K562 (cell line): ENCODE measurements around the gene SRRM5. TPM values are rescaled to one million over a fixed set of nuclear protein-coding genes. Genes with fewer than 3 reads are reported as not detected.

Experiments
- BRCA1 ChIP-seq, 2 experiments: fragments of 450-650 bp in 1 of 2; sonication (generic) in 1 of 2; formaldehyde crosslinking in 1 of 2; IDR thresholded peaks; 2 replicates each; pipeline versions ENCODE4 v1.5.0 to v1.6.1; 2017 to 2020; ENCODE audit warnings: mild to moderate bottlenecking in 1 of 2, missing genetic modification reagents in 1 of 2
- BRD9 ChIP-seq: fragments of 450-650 bp; IDR thresholded peaks from 2 replicates; pipeline ENCODE4 v1.6.1; 2018; ENCODE audit warnings: low read depth; ENCODE audit not compliant: partially characterized antibody
- CHD4 ChIP-seq: fragments of 200-600 bp; sonication (generic); IDR thresholded peaks from 3 replicates; pipeline ENCODE4 v1.6.1; 2012; ENCODE audit warnings: low read depth, mild to moderate bottlenecking, mixed read lengths, low read length, inconsistent platforms; ENCODE audit not compliant: insufficient read depth, insufficient replicate concordance, poor library complexity, severe bottlenecking
- ERF ChIP-seq: fragments of 450-650 bp; formaldehyde crosslinking; IDR thresholded peaks from 2 replicates; pipeline ENCODE4 v1.4.0; 2020; ENCODE audit warnings: mild to moderate bottlenecking, mixed read lengths
- ESRRB ChIP-seq: fragments of 250-450 bp; sonication (Bioruptor Pico); IDR thresholded peaks from 2 replicates; pipeline ENCODE4 v1.5.0; 2020; ENCODE audit warnings: mild to moderate bottlenecking, moderate library complexity, borderline replicate concordance
- FIP1L1 ChIP-seq: fragments of 200-400 bp; formaldehyde crosslinking; IDR thresholded peaks from 2 replicates; pipeline ENCODE4 v1.6.1; 2018; ENCODE audit warnings: mild to moderate bottlenecking, low read depth, low read length; ENCODE audit not compliant: poor library complexity, severe bottlenecking
- GATAD2B ChIP-seq: fragments of 450-650 bp; IDR thresholded peaks from 2 replicates; pipeline ENCODE4 v1.6.1; 2017; ENCODE audit warnings: mild to moderate bottlenecking, borderline replicate concordance
- HIVEP1 ChIP-seq: fragments of 250-450 bp; sonication (Bioruptor Pico); IDR thresholded peaks from 2 replicates; pipeline ENCODE4 v1.4.0; 2020; ENCODE audit warnings: mild to moderate bottlenecking
- ILF3 ChIP-seq: fragments of 450-650 bp; IDR thresholded peaks from 2 replicates; pipeline ENCODE4 v1.6.1; 2018; ENCODE audit warnings: antibody characterized with exemption, mild to moderate bottlenecking, moderate library complexity, borderline replicate concordance
- NR2C2 ChIP-seq, 2 experiments: fragments of 200-800 bp in 1 of 2; sonication (Bioruptor generic) in 1 of 2; sonication (generic) in 1 of 2; formaldehyde crosslinking in 1 of 2; IDR thresholded peaks; 2 replicates each; pipeline versions ENCODE4 v1.6.1 to v1.8.0; 2016 to 2022; ENCODE audit warnings: mild to moderate bottlenecking in 1 of 2, missing compliant biosample characterization in 1 of 2, missing genetic modification characterization in 1 of 2, missing genetic modification reagents in 1 of 2
- PATZ1 ChIP-seq: fragments of 250-450 bp; sonication (Bioruptor Pico); IDR thresholded peaks from 2 replicates; pipeline ENCODE4 v1.5.0; 2020; ENCODE audit warnings: mild to moderate bottlenecking, borderline replicate concordance
- PCBP2 ChIP-seq: fragments of 200-400 bp; formaldehyde crosslinking; IDR thresholded peaks from 2 replicates; pipeline ENCODE4 v1.6.1; 2018; ENCODE audit warnings: low read length, low read depth, mild to moderate bottlenecking, moderate library complexity; ENCODE audit not compliant: poor library complexity, severe bottlenecking
- PHF21A ChIP-seq: fragments of 450-650 bp; IDR thresholded peaks from 2 replicates; pipeline ENCODE4 v1.6.1; 2017; ENCODE audit warnings: low read depth, borderline replicate concordance
- SIX5 ChIP-seq, 2 experiments: IDR thresholded peaks; 2 replicates each; pipeline ENCODE4 v1.6.1; 2011; ENCODE audit warnings: low read length in 2 of 2, borderline replicate concordance in 1 of 2, low read depth in 1 of 2, mild to moderate bottlenecking in 1 of 2, moderate library complexity in 1 of 2; ENCODE audit not compliant: insufficient read depth in 1 of 2
- SMAD3 ChIP-seq: fragments of 450-650 bp; formaldehyde crosslinking; conservative IDR thresholded peaks from 2 replicates; pipeline ENCODE4 v1.4.0; 2020; ENCODE audit warnings: mild to moderate bottlenecking
- ZBTB34 ChIP-seq: fragments of 250-450 bp; sonication (Bioruptor Pico); IDR thresholded peaks from 2 replicates; pipeline ENCODE4 v1.8.0; 2021; ENCODE audit warnings: mild to moderate bottlenecking, moderate library complexity
- ZNF347 ChIP-seq: fragments of 450-650 bp; formaldehyde crosslinking; IDR thresholded peaks from 2 replicates; pipeline ENCODE4 v1.4.0; 2020; ENCODE audit warnings: low read depth, mild to moderate bottlenecking, moderate library complexity
- ZNF589 ChIP-seq: fragments of 200-800 bp; sonication (Bioruptor generic); IDR thresholded peaks from 2 replicates; pipeline ENCODE4 v1.6.1; 2016; ENCODE audit warnings: low read depth, missing genetic modification characterization, missing compliant biosample characterization
- polyA plus RNA-seq, 8 experiments: library from polyadenylated mRNA; depleted of rRNA in 4 of 8; stranded (reverse) in 5 of 8; unstranded in 3 of 8; fragments of >200 nt; fragmentation: Nextera tagmentation in 2 of 8; fragmentation: Illumina TruSeq in 1 of 8; extraction: Ambion mirVana in 2 of 8; extraction: Trizol in 1 of 8; gene quantifications; 2 replicates each; pipeline versions ENCODE4 v1.2.1 to v1.2.3, GENCODE V29; 2011 to 2014; ENCODE audit warnings: inconsistent platforms in 1 of 8, missing spikeins in 1 of 8
- total RNA-seq, 7 experiments: library from RNA; depleted of rRNA in 6 of 7; stranded (reverse); fragments of >200 nt in 6 of 7; fragmentation: Illumina TruSeq in 2 of 7; extraction: Trizol in 2 of 7; gene quantifications; 2 replicates each; pipeline versions ENCODE4 v1.2.1 to v1.2.3, GENCODE V29; 2011 to 2021; ENCODE audit warnings: low replicate concordance in 1 of 7
- TF ChIP-seq, protein P1 (sequence below), 2 experiments: IDR thresholded peaks in 1 of 2; conservative IDR thresholded peaks in 1 of 2; 2 replicates each; pipeline ENCODE4 v1.6.1; 2016; ENCODE audit warnings: low read depth in 2 of 2, mild to moderate bottlenecking in 1 of 2, missing compliant biosample characterization in 1 of 2, missing genetic modification characterization in 1 of 2, moderate library complexity in 1 of 2

SRRM5 gene
- total and polyA plus RNA-seq, 9 of the 15 experiments (the other 6 are each of a cell fraction or from before 2014, with no cell fraction given), result 0.09 to 0.45 (median 0.18) TPM; not detected in 2

DNA sequence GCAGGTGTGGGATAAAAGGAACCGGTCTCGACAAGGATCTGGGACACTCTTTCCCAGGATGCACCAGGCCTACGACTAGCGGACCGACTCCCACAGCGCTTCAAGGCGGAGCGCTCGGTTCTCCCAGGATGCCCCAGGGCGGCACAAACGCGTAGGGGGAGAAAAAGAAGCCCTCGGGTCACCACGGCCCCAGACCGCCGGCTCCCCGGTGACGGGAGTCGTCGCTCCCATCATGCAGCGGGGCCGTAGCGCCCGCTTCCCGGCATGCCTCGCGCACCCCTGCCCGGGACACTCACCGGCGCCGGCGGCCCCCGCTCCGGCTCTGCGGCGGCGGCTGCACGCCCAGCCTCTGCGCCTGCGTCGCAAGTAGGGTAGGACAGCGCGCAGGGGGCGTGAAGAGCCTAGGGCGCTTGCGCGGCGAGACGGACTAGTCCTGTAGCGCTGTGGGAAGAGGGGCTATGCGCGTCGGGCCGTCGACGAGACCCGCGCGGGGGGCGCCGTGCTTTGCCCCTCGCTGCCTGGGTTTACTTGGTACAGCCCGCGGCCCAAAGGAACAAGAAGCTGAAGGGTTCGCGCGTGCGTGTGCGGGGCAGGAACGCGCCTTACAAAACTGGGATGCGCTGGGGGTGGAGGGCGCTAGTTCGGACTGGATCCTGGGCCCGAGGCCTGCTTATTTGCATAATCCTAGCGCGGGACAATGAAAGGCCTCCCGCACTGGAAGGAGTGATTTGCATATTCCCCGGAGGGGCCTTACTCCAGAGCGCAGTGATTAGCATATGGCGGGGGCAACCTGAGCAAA is 7.6 kb downstream of the SRRM5 start, which contains the start of gene ZNF428 (continued):
- TF ChIP-seq NR2C2 (CRISPR knock-in tag; IDR thresholded peaks at IDR 0.05) (no peak), NR2C2 (tag; IDR thresholded peaks at IDR 0.05) (peak; percentile 59), BRD9 (no peak), ZNF589 (CRISPR knock-in tag) (peak; percentile 7; the same call in 1 of the 2 replicates), ZBTB34 (no peak), PCBP2 (no peak), BRCA1 (IDR thresholded peaks at IDR 0.05) (no peak), BRCA1 (CRISPR knock-in tag; IDR thresholded peaks at IDR 0.05) (no peak), GATAD2B (0 out of 2 replicates have a peak, but pooled peaks have one; percentile 46), SIX5 (IDR thresholded peaks at IDR 0.05; ENCODE audit: borderline replicate concordance in 1 of 2, insufficient read depth in 1 of 2, low read depth in 1 of 2, low read length in 2 of 2) (no peak), ILF3 (no peak; the same call in 1 of the 2 replicates), HIVEP1 (CRISPR knock-in tag) (peak; percentile 71; the same call in 1 of the 2 replicates), PATZ1 (CRISPR knock-in tag) (no peak), FIP1L1 (peak; percentile 83), ESRRB (no peak), PHF21A (peak; percentile 83), ERF (peak; percentile 70; the same call in 1 of the 2 replicates), ZNF347 (CRISPR knock-in tag) (no peak), CHD4 (no peak), SMAD3 (peak; percentile 63; the same call in 1 of the 2 replicates)
- TF ChIP-seq, protein P1, sequence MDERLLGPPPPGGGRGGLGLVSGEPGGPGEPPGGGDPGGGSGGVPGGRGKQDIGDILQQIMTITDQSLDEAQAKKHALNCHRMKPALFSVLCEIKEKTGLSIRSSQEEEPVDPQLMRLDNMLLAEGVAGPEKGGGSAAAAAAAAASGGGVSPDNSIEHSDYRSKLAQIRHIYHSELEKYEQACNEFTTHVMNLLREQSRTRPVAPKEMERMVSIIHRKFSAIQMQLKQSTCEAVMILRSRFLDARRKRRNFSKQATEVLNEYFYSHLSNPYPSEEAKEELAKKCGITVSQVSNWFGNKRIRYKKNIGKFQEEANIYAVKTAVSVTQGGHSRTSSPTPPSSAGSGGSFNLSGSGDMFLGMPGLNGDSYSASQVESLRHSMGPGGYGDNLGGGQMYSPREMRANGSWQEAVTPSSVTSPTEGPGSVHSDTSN (CRISPR knock-in tag; IDR thresholded peaks at IDR 0.05; ENCODE audit: low read depth), result no peak
- TF ChIP-seq, protein P1 (tag; conservative IDR thresholded peaks at IDR 0.05; ENCODE audit: low read depth), result no peak
